Endothelial cell (in vitro differentiated cells): ENCODE measurements around the gene OBSL1. TPM values are rescaled to one million over a fixed set of nuclear protein-coding genes. Genes with fewer than 3 reads are reported as not detected.

ENCODE experiments used
- DNase-seq: peaks from one replicate; pipeline ENCODE4 v3.0.0; 2021; ENCODE audit warnings: low spot score
- H3K27ac Mint-ChIP-seq: one replicate; pipeline ENCODE4 v1.8.0; 2021; ENCODE audit warnings: mixed read lengths, inconsistent platforms; ENCODE audit not compliant: unreplicated experiment
- H3K27me3 Mint-ChIP-seq: one replicate; pipeline ENCODE4 v1.8.0; 2021; ENCODE audit warnings: mild to moderate bottlenecking, moderate library complexity, mixed read lengths, inconsistent platforms; ENCODE audit not compliant: unreplicated experiment
- H3K36me3 Mint-ChIP-seq: one replicate; pipeline ENCODE4 v1.8.0; 2021; ENCODE audit warnings: mild to moderate bottlenecking, low read depth, mixed read lengths, inconsistent platforms; ENCODE audit not compliant: unreplicated experiment
- H3K4me1 Mint-ChIP-seq: one replicate; pipeline ENCODE4 v1.8.0; 2021; ENCODE audit warnings: mild to moderate bottlenecking, mixed read lengths, inconsistent platforms; ENCODE audit not compliant: unreplicated experiment
- H3K4me3 Mint-ChIP-seq: one replicate; pipeline ENCODE4 v1.8.0; 2021; ENCODE audit warnings: mild to moderate bottlenecking, mixed read lengths, inconsistent platforms; ENCODE audit not compliant: unreplicated experiment
- H3K9me3 Mint-ChIP-seq: one replicate; pipeline ENCODE4 v1.8.0; 2021; ENCODE audit warnings: mixed read lengths, inconsistent platforms; ENCODE audit not compliant: unreplicated experiment
- total RNA-seq: library from RNA; stranded (reverse); fragmentation: NEBNext Ultra II Directional; extraction: Animal tissue kit (Norgen Biotek cat#: 25700); gene quantifications from one replicate; pipeline ENCODE4 v1.2.1, GENCODE V29; 2021; ENCODE audit not compliant: unreplicated experiment
- TF ChIP-seq, protein P1 (sequence below): fragments of 200-600 bp; sonication (generic); IDR thresholded peaks from one replicate; pipeline ENCODE4 v1.5.0; 2021; ENCODE audit warnings: antibody characterized with exemption; ENCODE audit not compliant: unreplicated experiment

Gene OBSL1
- total RNA-seq, 1 donor from 2014 or later = 53.4 TPM

DNA sequence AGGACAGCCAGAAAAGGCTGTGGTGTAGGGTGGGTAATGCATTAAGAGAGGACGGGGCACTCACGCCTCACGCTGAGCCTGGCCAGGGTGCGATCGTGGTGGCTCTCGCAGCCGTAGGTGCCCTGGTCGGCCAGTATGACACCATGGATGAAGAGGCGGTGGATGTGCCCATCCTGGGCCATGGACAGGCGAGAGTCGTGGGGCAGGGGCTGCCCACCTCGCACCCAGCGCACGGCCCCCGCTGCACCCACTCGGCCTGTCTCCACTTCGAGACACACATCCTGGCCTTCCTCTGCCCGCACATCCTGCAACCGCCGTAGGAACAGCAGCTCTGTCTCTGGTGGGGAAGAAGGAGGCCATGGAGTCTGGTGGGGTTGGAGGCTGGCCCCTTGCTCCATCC is 15.4 kb downstream of the OBSL1 start:
- H3K4me1 Mint-ChIP-seq = peaks cover 3% of the 10 kb centered on the region
- DNase-seq = no peak
- no peak overlapping the region for H3K27ac Mint-ChIP-seq
- H3K36me3 Mint-ChIP-seq = peaks cover 10% of the 10 kb centered on the region
- H3K4me3 Mint-ChIP-seq = no peak overlapping the region
- TF ChIP-seq, protein P1, sequence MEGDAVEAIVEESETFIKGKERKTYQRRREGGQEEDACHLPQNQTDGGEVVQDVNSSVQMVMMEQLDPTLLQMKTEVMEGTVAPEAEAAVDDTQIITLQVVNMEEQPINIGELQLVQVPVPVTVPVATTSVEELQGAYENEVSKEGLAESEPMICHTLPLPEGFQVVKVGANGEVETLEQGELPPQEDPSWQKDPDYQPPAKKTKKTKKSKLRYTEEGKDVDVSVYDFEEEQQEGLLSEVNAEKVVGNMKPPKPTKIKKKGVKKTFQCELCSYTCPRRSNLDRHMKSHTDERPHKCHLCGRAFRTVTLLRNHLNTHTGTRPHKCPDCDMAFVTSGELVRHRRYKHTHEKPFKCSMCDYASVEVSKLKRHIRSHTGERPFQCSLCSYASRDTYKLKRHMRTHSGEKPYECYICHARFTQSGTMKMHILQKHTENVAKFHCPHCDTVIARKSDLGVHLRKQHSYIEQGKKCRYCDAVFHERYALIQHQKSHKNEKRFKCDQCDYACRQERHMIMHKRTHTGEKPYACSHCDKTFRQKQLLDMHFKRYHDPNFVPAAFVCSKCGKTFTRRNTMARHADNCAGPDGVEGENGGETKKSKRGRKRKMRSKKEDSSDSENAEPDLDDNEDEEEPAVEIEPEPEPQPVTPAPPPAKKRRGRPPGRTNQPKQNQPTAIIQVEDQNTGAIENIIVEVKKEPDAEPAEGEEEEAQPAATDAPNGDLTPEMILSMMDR = no peak
- peaks cover 20% of the 10 kb centered on the region for H3K27me3 Mint-ChIP-seq
- no peaks in the 10 kb centered on the region for H3K9me3 Mint-ChIP-seq

DNA sequence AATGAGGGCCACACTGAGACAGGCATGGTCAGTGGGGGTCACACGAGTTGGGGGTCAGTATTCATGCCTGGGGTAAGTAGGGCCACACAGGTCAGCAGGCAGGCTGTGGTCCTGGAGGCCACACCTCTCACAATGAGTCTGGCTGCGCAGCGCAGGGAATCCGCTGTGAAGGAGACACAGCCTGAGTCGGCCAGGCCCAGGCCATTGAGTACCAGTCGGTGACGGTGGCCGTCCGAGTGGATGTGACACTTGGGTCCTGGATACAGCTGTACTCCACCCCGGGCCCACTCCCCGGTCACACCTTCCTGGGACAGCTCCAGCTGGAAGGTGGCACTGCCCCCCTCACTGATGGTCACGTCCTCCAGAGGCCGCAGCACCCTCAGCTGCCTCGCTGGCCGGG is 17.0 kb downstream of the OBSL1 start:
- no peaks in the 10 kb centered on the region for H3K4me1 Mint-ChIP-seq
- TF ChIP-seq, protein P1 = no peak
- no peak for DNase-seq
- H3K9me3 Mint-ChIP-seq = no peaks in the 10 kb centered on the region
- no peak overlapping the region for H3K27ac Mint-ChIP-seq
- peaks cover 22% of the 10 kb centered on the region for H3K27me3 Mint-ChIP-seq
- no peak overlapping the region for H3K4me3 Mint-ChIP-seq
- peaks cover 6% of the 10 kb centered on the region for H3K36me3 Mint-ChIP-seq

DNA sequence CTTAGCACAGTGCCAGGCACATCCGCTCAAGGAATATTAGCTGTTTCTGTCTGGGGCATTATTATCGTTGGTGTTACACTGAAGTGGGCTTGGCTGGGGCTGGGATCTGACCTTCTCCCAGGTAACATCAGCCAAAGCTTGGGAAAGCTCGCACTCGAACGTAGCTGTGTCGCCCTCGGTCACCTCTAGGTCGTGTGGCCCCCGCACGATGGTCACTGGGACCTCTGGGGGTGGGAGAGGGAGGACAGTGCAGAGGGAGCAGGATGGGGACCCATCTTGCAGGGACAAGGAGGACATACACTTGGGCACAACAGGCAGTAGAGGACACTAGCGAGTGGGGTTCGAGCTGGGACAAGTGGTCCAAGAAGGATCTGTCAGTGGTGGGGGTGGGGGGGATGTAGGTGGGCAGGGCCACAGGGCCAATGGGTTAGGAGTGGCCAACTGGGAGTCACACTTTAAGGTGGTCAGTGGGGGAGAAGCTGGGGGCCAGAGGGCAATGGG is 17.8 kb downstream of the OBSL1 start:
- H3K27me3 Mint-ChIP-seq = peaks cover 26% of the 10 kb centered on the region
- H3K4me1 Mint-ChIP-seq = no peaks in the 10 kb centered on the region
- H3K36me3 Mint-ChIP-seq = peaks cover 4% of the 10 kb centered on the region
- H3K4me3 Mint-ChIP-seq = peak overlapping the region; percentile 81
- no peak for DNase-seq
- no peak overlapping the region for H3K27ac Mint-ChIP-seq
- TF ChIP-seq, protein P1 = no peak
- no peaks in the 10 kb centered on the region for H3K9me3 Mint-ChIP-seq

DNA sequence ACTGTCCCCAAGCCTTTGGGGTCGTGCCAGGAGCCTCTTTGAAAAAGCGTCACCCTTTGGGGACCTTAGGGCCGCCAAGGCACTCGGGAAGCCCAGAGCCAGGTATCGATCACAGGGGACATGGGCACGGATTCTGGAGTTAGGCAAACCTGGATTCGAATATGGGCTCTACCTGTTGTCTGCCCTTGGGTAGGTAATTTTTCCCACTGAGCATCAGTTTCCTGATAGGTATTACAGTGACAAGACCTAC is 18.2 kb downstream of the OBSL1 start:
- Mint-ChIP-seq H3K27me3 (peaks cover 31% of the 10 kb centered on the region), H3K27ac (no peak overlapping the region), H3K36me3 (peaks cover 9% of the 10 kb centered on the region), H3K4me1 (no peaks in the 10 kb centered on the region), H3K9me3 (no peaks in the 10 kb centered on the region), H3K4me3 (peak overlapping the region; percentile 81)
- TF ChIP-seq, protein P1 = no peak
- no peak for DNase-seq

DNA sequence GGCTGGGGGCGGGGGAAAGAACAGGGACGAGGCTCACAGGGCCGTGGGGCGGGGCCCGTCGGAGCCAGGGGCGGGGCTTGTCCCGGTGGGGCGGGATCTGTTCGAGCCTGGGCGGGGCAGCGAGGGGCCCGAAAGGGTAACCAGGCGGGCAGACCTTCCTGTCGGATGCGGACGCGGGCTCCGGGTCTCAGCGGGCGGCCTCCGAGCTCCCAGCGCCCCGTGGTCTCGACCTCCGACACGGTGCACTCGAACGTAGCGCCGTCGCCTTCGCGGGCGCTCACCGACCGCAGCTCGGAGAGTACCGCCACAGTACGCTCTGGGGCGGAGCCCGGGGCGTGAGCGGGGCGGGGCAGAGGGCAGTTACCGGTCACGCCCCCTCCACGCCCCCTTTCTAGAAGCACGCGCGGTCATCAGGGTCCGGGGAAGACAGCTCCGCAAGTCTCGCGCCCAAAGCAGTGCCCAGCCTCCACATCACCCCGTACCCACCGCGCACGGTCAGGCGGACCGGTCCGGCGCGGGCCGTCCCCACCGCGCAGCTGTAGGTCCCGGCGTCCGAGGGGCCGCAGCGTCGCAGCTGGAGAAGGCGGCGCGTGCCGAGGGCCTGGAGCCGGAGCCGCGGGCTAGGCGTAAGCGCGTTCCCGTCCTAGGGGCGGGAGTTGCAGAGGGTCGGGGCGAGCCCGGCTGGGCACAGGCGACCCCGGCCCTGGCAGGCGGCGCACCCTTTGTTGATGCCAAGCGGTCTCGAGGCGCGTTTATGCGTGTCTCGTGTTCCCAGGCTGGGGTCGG is 18.8 kb downstream of the OBSL1 start:
- no peaks in the 10 kb centered on the region for H3K4me1 Mint-ChIP-seq
- DNase-seq = peak; percentile 88
- H3K36me3 Mint-ChIP-seq = peaks cover 9% of the 10 kb centered on the region
- no peak overlapping the region for H3K27ac Mint-ChIP-seq
- H3K9me3 Mint-ChIP-seq = no peaks in the 10 kb centered on the region
- H3K27me3 Mint-ChIP-seq = peaks cover 32% of the 10 kb centered on the region
- H3K4me3 Mint-ChIP-seq = no peak overlapping the region
- TF ChIP-seq, protein P1 = no peak
